ENCODE measurements around the gene DHDH.

GRCh38 chr19:48950159-48950558 is 16.7 kb downstream of the DHDH start:
- TF ChIP-seq CTCF (conservative IDR thresholded peaks at IDR 0.05), result no peak
- no peak for TF ChIP-seq EZH2 (IDR thresholded peaks at IDR 0.05; ENCODE audit: low read depth)
